ENCODE data around the gene FOCAD. TPM values are rescaled to one million over a fixed set of nuclear protein-coding genes. Genes with fewer than 3 reads are reported as not detected.

FOCAD gene
- total and polyA plus RNA-seq, 10 of the 15 experiments (the other 5 are each of a cell fraction or from before 2014, with no cell fraction given), result 13.7 to 93.0 (median 41.8) TPM

DNA sequence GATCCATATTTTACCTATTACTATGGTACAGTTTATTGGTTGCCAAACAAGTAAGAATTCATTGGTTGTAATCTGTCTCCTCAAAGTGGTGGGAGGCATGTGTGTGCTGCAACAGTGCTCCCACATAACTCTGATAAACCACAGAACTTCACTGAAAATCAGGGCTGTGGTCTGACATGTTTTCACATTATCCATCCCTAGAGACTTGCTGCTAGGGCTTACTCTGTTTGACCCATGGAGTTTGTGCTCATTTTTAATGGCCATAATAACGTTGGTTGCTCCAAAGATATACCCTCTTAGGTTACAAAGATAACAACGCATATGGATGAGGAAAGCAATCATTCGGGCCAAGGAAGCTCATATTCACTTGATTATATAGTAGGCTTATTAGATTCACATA lies 310.4 kb downstream of the FOCAD start:
- in situ Hi-C loops (cut with MboI), result no loop called here
- TF ChIP-seq CREM (IDR thresholded peaks at IDR 0.05; ENCODE audit: low read depth), result no peak
- TF ChIP-seq RUNX3 (IDR thresholded peaks at IDR 0.05; ENCODE audit: low read length), result peak; percentile 69
- POLR2A ChIA-PET, result interaction anchor here (1.1 to 1.6 kb wide), 2 partner anchors 13 to 19 kb away, joined by 4 to 5 read pairs; no protein-coding TSS in a partner anchor
- no TSS peak for BruUV-seq (replicated peaks)
- Histone ChIP-seq H4K20me1 (ENCODE audit: control insufficient read depth, insufficient read depth) (no peaks in the 10 kb centered on the region), H3K9me3 (replicated peaks; ENCODE audit: control insufficient read depth, insufficient read depth, low read length) (no peaks in the 10 kb centered on the region; the same call in 2 of the 3 replicates), H3K79me2 (ENCODE audit: control insufficient read depth, insufficient read depth, low read length) (no peaks in the 10 kb centered on the region), H2AFZ (ENCODE audit: control insufficient read depth, low read depth, low read length) (no peak overlapping the region), H3K36me3 (ENCODE audit: control insufficient read depth in 2 of 2, insufficient read depth in 2 of 2, low read length in 1 of 2) (peaks cover 7 to 19% of the 10 kb centered on the region in 2 experiments), H3K9ac (ENCODE audit: control insufficient read depth, insufficient read depth, low read length) (no peak overlapping the region), H3K4me2 (ENCODE audit: control insufficient read depth, insufficient read depth) (no peak overlapping the region), H3K4me3 (no peak overlapping the region), H3K4me1 (ENCODE audit: control insufficient read depth, insufficient read depth, low read length) (peaks cover 18% of the 10 kb centered on the region), H3K27ac (ENCODE audit: control insufficient read depth, insufficient read depth) (no peak overlapping the region), H3K27me3 (replicated peaks in 1 of 2; ENCODE audit: control insufficient read depth in 2 of 2, insufficient read depth in 2 of 2, low read length in 1 of 2) (no peaks in the 10 kb centered on the region)
- SMC1A ChIA-PET (ENCODE audit: uncharacterized antibody, unreplicated experiment), result interaction anchor here (1.6 to 3.2 kb wide), 3 partner anchors 11 to 116 kb away, joined by 4 to 17 read pairs (median 8); no protein-coding TSS in a partner anchor
- RAD21 ChIA-PET (ENCODE audit: unreplicated experiment), result interaction anchor here (1.0 to 3.0 kb wide), 2 partner anchors 14 to 36 kb away, joined by 3 to 14 read pairs; no protein-coding TSS in a partner anchor
- DNase-seq (ENCODE audit: low read depth, low spot score) (no peak), ATAC-seq (no peak), FAIRE-seq (no peak)
- CTCF ChIA-PET, result interaction anchor here (0.5 to 1.6 kb wide), 2 partner anchors 53 to 341 kb away, joined by 3 to 5 read pairs; partner anchors contain the start of gene KLHL9
- WGBS (ENCODE audit: insufficient coverage, insufficient replicate concordance, low lambda C conversion rate, missing lambda C conversion rate), result 82% methylated on average over 3 of the region's 3 CpGs
- intact Hi-C loops (cut with micrococcal nuclease; ENCODE audit: unreplicated experiment), result no loop called here

DNA sequence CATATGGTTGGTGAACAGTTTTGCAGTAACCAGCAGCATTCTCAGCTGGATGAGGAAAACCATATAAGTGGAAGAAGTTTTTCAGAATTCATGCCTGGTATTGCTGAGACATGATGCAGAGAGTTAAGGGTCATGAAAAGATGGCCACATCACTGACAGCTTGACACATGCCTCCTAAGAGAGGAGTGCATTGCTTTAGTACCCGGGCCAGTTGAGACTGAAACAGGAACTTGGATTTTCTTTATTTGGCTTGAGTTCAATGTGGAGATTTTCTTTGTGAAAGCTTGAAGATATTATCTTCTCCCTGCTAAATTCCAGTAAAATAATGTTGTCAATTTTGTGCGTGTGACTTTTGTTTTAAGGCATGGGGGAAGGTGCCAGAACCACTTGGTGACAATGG lies 311.6 kb downstream of the FOCAD start:
- Histone ChIP-seq H2AFZ (ENCODE audit: control insufficient read depth, low read depth, low read length) (no peak overlapping the region), H3K4me2 (ENCODE audit: control insufficient read depth, insufficient read depth) (no peak overlapping the region), H3K27ac (ENCODE audit: control insufficient read depth, insufficient read depth) (no peak overlapping the region; the same call in 1 of the 2 replicates), H4K20me1 (ENCODE audit: control insufficient read depth, insufficient read depth) (no peaks in the 10 kb centered on the region), H3K27me3 (replicated peaks in 1 of 2; ENCODE audit: control insufficient read depth in 2 of 2, insufficient read depth in 2 of 2, low read length in 1 of 2) (no peaks in the 10 kb centered on the region), H3K9ac (ENCODE audit: control insufficient read depth, insufficient read depth, low read length) (no peak overlapping the region), H3K9me3 (replicated peaks; ENCODE audit: control insufficient read depth, insufficient read depth, low read length) (no peaks in the 10 kb centered on the region; the same call in 2 of the 3 replicates), H3K79me2 (ENCODE audit: control insufficient read depth, insufficient read depth, low read length) (no peaks in the 10 kb centered on the region), H3K36me3 (ENCODE audit: control insufficient read depth in 2 of 2, insufficient read depth in 2 of 2, low read length in 1 of 2) (peaks cover 1 to 12% of the 10 kb centered on the region in 2 experiments), H3K4me3 (no peak overlapping the region), H3K4me1 (ENCODE audit: control insufficient read depth, insufficient read depth, low read length) (peaks cover 18% of the 10 kb centered on the region)
- RAD21 ChIA-PET (ENCODE audit: unreplicated experiment), result interaction anchor here (1.1 to 3.0 kb wide), 2 partner anchors 15 to 640 kb away, joined by 3 to 14 read pairs; no protein-coding TSS in a partner anchor
- in situ Hi-C loops (cut with MboI), result no loop called here
- SMC1A ChIA-PET (ENCODE audit: uncharacterized antibody, unreplicated experiment), result interaction anchor here (0.7 to 3.2 kb wide), 7 partner anchors 9 to 115 kb away, joined by 3 to 17 read pairs (median 4); partner anchors contain the start of gene HACD4
- ATAC-seq (no peak), FAIRE-seq (no peak), DNase-seq (ENCODE audit: low read depth, low spot score) (no peak)
- BruUV-seq (replicated peaks), result no TSS peak
- intact Hi-C loops (cut with micrococcal nuclease; ENCODE audit: unreplicated experiment), result loop anchor here (2.0 kb wide), 1 partner anchor 35 kb away; the partner anchor contains the start of gene HACD4
- 48% methylated on average over 2 of the region's 2 CpGs for WGBS (ENCODE audit: insufficient coverage, insufficient replicate concordance, low lambda C conversion rate, missing lambda C conversion rate)
- CTCF ChIA-PET, result interaction anchor here (0.9 to 1.4 kb wide), 3 partner anchors 54 to 639 kb away, joined by 3 read pairs; no protein-coding TSS in a partner anchor
- POLR2A ChIA-PET, result interaction anchor here (1.6 kb wide), 1 partner anchor 20 kb away, joined by 4 read pairs; no protein-coding TSS in a partner anchor
- no peak for TF ChIP-seq SPI1 (IDR thresholded peaks at IDR 0.05; ENCODE audit: borderline replicate concordance, insufficient read depth, low read depth, low read length)
- TF ChIP-seq CHD4 (IDR thresholded peaks at IDR 0.05), result no peak
- TF ChIP-seq ZNF24 (IDR thresholded peaks at IDR 0.05), result no peak
- TF ChIP-seq DPF2 (IDR thresholded peaks at IDR 0.05), result no peak
- no peak for TF ChIP-seq KDM1A (IDR thresholded peaks at IDR 0.05; ENCODE audit: borderline replicate concordance)
- TF ChIP-seq, protein P1, sequence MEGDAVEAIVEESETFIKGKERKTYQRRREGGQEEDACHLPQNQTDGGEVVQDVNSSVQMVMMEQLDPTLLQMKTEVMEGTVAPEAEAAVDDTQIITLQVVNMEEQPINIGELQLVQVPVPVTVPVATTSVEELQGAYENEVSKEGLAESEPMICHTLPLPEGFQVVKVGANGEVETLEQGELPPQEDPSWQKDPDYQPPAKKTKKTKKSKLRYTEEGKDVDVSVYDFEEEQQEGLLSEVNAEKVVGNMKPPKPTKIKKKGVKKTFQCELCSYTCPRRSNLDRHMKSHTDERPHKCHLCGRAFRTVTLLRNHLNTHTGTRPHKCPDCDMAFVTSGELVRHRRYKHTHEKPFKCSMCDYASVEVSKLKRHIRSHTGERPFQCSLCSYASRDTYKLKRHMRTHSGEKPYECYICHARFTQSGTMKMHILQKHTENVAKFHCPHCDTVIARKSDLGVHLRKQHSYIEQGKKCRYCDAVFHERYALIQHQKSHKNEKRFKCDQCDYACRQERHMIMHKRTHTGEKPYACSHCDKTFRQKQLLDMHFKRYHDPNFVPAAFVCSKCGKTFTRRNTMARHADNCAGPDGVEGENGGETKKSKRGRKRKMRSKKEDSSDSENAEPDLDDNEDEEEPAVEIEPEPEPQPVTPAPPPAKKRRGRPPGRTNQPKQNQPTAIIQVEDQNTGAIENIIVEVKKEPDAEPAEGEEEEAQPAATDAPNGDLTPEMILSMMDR (IDR thresholded peaks at IDR 0.05 in 2 of 3, conservative IDR thresholded peaks at IDR 0.05 in 1 of 3; ENCODE audit: control insufficient read depth in 2 of 3, extremely low read depth in 1 of 3, insufficient read depth in 1 of 3, low read depth in 3 of 3, low read length in 3 of 3), result no peak
- no peak for TF ChIP-seq YY1 (IDR thresholded peaks at IDR 0.05; ENCODE audit: low read depth, low read length)
